Measurements from ENCODE around the gene PIH1D1. TPM values are rescaled to one million over a fixed set of nuclear protein-coding genes. Genes with fewer than 3 reads are reported as not detected.

PIH1D1 gene
- total RNA-seq, 1 donor from 2014 or later = 84.5 TPM

- no peak for TF ChIP-seq CTCF (IDR thresholded peaks at IDR 0.05)
- peaks cover 18% of the 10 kb centered on the region for H3K4me1 Mint-ChIP-seq (ENCODE audit: unreplicated experiment)
- H3K27me3 Mint-ChIP-seq (ENCODE audit: unreplicated experiment) = peaks cover 80% of the 10 kb centered on the region
- H3K27ac Mint-ChIP-seq (ENCODE audit: unreplicated experiment) = no peak overlapping the region
- H3K36me3 Mint-ChIP-seq (ENCODE audit: unreplicated experiment) = peaks cover 2% of the 10 kb centered on the region
- no peaks in the 10 kb centered on the region for H3K9me3 Mint-ChIP-seq (ENCODE audit: unreplicated experiment)
- DNase-seq (ENCODE audit: extremely low spot score, unreplicated experiment) = no peak
- no peak overlapping the region for H3K4me3 Mint-ChIP-seq (ENCODE audit: unreplicated experiment)
Observed at GRCh38 chr19:49427855-49428546, 23.6 kb downstream of the PIH1D1 start.

GRCh38 chr19:49427339-49427738 is 24.3 kb downstream of the PIH1D1 start:
- Mint-ChIP-seq H3K27ac (ENCODE audit: unreplicated experiment) (no peak overlapping the region), H3K9me3 (ENCODE audit: unreplicated experiment) (no peaks in the 10 kb centered on the region), H3K4me3 (ENCODE audit: unreplicated experiment) (no peak overlapping the region), H3K4me1 (ENCODE audit: unreplicated experiment) (peaks cover 23% of the 10 kb centered on the region), H3K27me3 (ENCODE audit: unreplicated experiment) (peaks cover 84% of the 10 kb centered on the region), H3K36me3 (ENCODE audit: unreplicated experiment) (peaks cover 2% of the 10 kb centered on the region)
- no peak for DNase-seq (ENCODE audit: extremely low spot score, unreplicated experiment)
- TF ChIP-seq CTCF (IDR thresholded peaks at IDR 0.05) = no peak

GRCh38 chr19:49425922-49426592 is 25.6 kb downstream of the PIH1D1 start:
- no peak overlapping the region for H3K27ac Mint-ChIP-seq (ENCODE audit: unreplicated experiment)
- peaks cover 2% of the 10 kb centered on the region for H3K36me3 Mint-ChIP-seq (ENCODE audit: unreplicated experiment)
- H3K4me1 Mint-ChIP-seq (ENCODE audit: unreplicated experiment) = peaks cover 31% of the 10 kb centered on the region
- H3K9me3 Mint-ChIP-seq (ENCODE audit: unreplicated experiment) = no peaks in the 10 kb centered on the region
- TF ChIP-seq CTCF (IDR thresholded peaks at IDR 0.05) = no peak
- peaks cover 86% of the 10 kb centered on the region for H3K27me3 Mint-ChIP-seq (ENCODE audit: unreplicated experiment)
- H3K4me3 Mint-ChIP-seq (ENCODE audit: unreplicated experiment) = no peak overlapping the region
- no peak for DNase-seq (ENCODE audit: extremely low spot score, unreplicated experiment)

- no peak for TF ChIP-seq CTCF (IDR thresholded peaks at IDR 0.05)
- peaks cover 89% of the 10 kb centered on the region for H3K27me3 Mint-ChIP-seq (ENCODE audit: unreplicated experiment)
- H3K9me3 Mint-ChIP-seq (ENCODE audit: unreplicated experiment) = no peaks in the 10 kb centered on the region
- peaks cover 34% of the 10 kb centered on the region for H3K4me1 Mint-ChIP-seq (ENCODE audit: unreplicated experiment)
- peaks cover 2% of the 10 kb centered on the region for H3K36me3 Mint-ChIP-seq (ENCODE audit: unreplicated experiment)
- DNase-seq (ENCODE audit: extremely low spot score, unreplicated experiment) = no peak
- H3K4me3 Mint-ChIP-seq (ENCODE audit: unreplicated experiment) = no peak within 1 kb of the TSS
- H3K27ac Mint-ChIP-seq (ENCODE audit: unreplicated experiment) = no peak within 1 kb of the TSS
Observed at GRCh38 chr19:49425178-49425577, 26.4 kb downstream of the PIH1D1 start, which contains the start of gene GFY. GFY (plus strand) TSS chr19:49425388; CDS start chr19:49426431, 1,043 bp downstream.

- TF ChIP-seq CTCF (IDR thresholded peaks at IDR 0.05) = no peak
- H3K4me3 Mint-ChIP-seq (ENCODE audit: unreplicated experiment) = peak overlapping the region; percentile 17
Observed at GRCh38 chr19:49423985-49424303, 27.7 kb downstream of the PIH1D1 start.

More at GRCh38 chr19:49423985-49424303, 27.7 kb downstream of the PIH1D1 start:
- DNase-seq (ENCODE audit: extremely low spot score, unreplicated experiment) = no peak
- H3K36me3 Mint-ChIP-seq (ENCODE audit: unreplicated experiment) = peaks cover 2% of the 10 kb centered on the region
- H3K9me3 Mint-ChIP-seq (ENCODE audit: unreplicated experiment) = no peaks in the 10 kb centered on the region
- H3K4me1 Mint-ChIP-seq (ENCODE audit: unreplicated experiment) = peaks cover 34% of the 10 kb centered on the region
- no peak overlapping the region for H3K27ac Mint-ChIP-seq (ENCODE audit: unreplicated experiment)
- peaks cover 90% of the 10 kb centered on the region for H3K27me3 Mint-ChIP-seq (ENCODE audit: unreplicated experiment)
